WTC11 (cell line): ENCODE results near the gene RABL2A. TPM values are rescaled to one million over a fixed set of nuclear protein-coding genes. Genes with fewer than 3 reads are reported as not detected.
"Not testable (repeated sequence)": the region's sequence is repeated elsewhere in the genome, so short reads cannot be mapped to it uniquely, and the experiment has no call there.

Experiments
- ATAC-seq: fragments of 200-7000 bp; cut with Tn5 transposase; 2 replicates; pipeline ENCODE4 v1.10.0; 2021; ENCODE audit warnings: mild to moderate bottlenecking, moderate library complexity
- CTCF ChIA-PET: fragments of 300-600 bp; sonication (Branson Sonifier 250); formaldehyde crosslinking; loops from one replicate; lab custom pipeline; 2021; ENCODE audit warnings: antibody characterized with exemption; lab: Charles Lee
- POLR2A ChIA-PET: fragments of 350-600 bp; sonication (Branson Sonifier 250); formaldehyde crosslinking; loops from one replicate; lab custom pipeline; 2021; ENCODE audit warnings: antibody characterized with exemption; lab: Charles Lee
- DNase-seq: peaks from one replicate; pipeline ENCODE4 v3.0.0; 2021; ENCODE audit warnings: low spot score
- H3K27ac Mint-ChIP-seq: 2 replicates; pipeline ENCODE4 v1.8.0; 2021; ENCODE audit warnings: mixed read lengths
- H3K27me3 Mint-ChIP-seq: 2 replicates; pipeline ENCODE4 v1.8.0; 2021; ENCODE audit warnings: low read depth, mild to moderate bottlenecking, moderate library complexity, mixed read lengths
- H3K36me3 Mint-ChIP-seq: 2 replicates; pipeline ENCODE4 v1.8.0; 2021; ENCODE audit warnings: mixed read lengths
- H3K4me1 Mint-ChIP-seq: 2 replicates; pipeline ENCODE4 v1.8.0; 2022; ENCODE audit warnings: mixed read lengths
- H3K4me3 Mint-ChIP-seq: 2 replicates; pipeline ENCODE4 v1.8.0; 2021; ENCODE audit warnings: mild to moderate bottlenecking, moderate library complexity, mixed read lengths
- H3K9me3 Mint-ChIP-seq: 2 replicates; pipeline ENCODE4 v1.8.0; 2021; ENCODE audit warnings: mixed read lengths
- total RNA-seq: library from RNA; stranded (reverse); gene quantifications from 3 replicates; pipeline ENCODE4 v1.2.3, GENCODE V29; 2021

Gene RABL2A
- total RNA-seq, 1 experiment from 2014 or later: 11.0 TPM

- H3K4me1 Mint-ChIP-seq: peaks cover 18% of the 10 kb centered on the region
- ATAC-seq, H3K4me3 Mint-ChIP-seq, H3K27me3 Mint-ChIP-seq, H3K27ac Mint-ChIP-seq, POLR2A ChIA-PET, H3K9me3 Mint-ChIP-seq, H3K36me3 Mint-ChIP-seq, CTCF ChIA-PET: not testable (repeated sequence)
- DNase-seq: peak; percentile 62
These were observed 39.9 kb upstream of the RABL2A start for GRCh38 chr2:113587201-113587600.

- CTCF ChIA-PET, DNase-seq, POLR2A ChIA-PET, ATAC-seq, H3K27ac Mint-ChIP-seq, H3K9me3 Mint-ChIP-seq, H3K27me3 Mint-ChIP-seq, H3K4me1 Mint-ChIP-seq, H3K36me3 Mint-ChIP-seq, H3K4me3 Mint-ChIP-seq: not testable (repeated sequence)
These were observed 37.5 kb upstream of the RABL2A start for GRCh38 chr2:113589591-113589990.

GRCh38 chr2:113591926-113592325 lies 35.1 kb upstream of the RABL2A start:
- H3K36me3 Mint-ChIP-seq, ATAC-seq, H3K4me3 Mint-ChIP-seq, CTCF ChIA-PET, H3K27ac Mint-ChIP-seq, H3K9me3 Mint-ChIP-seq, H3K4me1 Mint-ChIP-seq, DNase-seq, POLR2A ChIA-PET, H3K27me3 Mint-ChIP-seq: not testable (repeated sequence)

DNA sequence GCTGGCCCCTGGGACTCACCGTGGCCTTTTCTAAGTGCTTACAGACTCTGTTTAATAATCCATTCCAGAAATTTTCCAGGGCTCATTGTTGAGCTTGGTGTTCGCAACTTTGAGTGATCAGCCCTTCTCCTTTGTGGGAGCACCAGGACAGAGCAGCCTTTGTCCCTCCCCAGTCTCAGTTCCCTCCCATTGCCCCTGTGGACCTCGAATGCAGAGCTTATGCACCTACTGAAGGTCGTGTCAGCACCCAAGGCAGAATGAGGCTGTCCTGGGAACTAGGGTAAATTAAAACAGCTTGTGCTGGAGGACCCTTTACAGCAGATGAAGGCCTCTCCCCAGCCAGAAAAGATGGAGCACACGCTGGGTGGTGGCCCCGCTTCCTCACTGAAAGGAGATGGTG lies 33.8 kb upstream of the RABL2A start:
- CTCF ChIA-PET: interaction anchor here (0.6 kb wide), 1 partner anchor 103 kb away, joined by 3 read pairs; no protein-coding TSS in a partner anchor
- POLR2A ChIA-PET, H3K27me3 Mint-ChIP-seq, H3K4me1 Mint-ChIP-seq, H3K9me3 Mint-ChIP-seq, H3K4me3 Mint-ChIP-seq, ATAC-seq, H3K36me3 Mint-ChIP-seq, DNase-seq, H3K27ac Mint-ChIP-seq: not testable (repeated sequence)

GRCh38 chr2:113595725-113596124 lies 31.3 kb upstream of the RABL2A start:
- ATAC-seq, H3K9me3 Mint-ChIP-seq, H3K36me3 Mint-ChIP-seq, DNase-seq, H3K27ac Mint-ChIP-seq, CTCF ChIA-PET, POLR2A ChIA-PET, H3K4me3 Mint-ChIP-seq, H3K4me1 Mint-ChIP-seq: not testable (repeated sequence)
- H3K27me3 Mint-ChIP-seq: peaks cover 11% of the 10 kb centered on the region

GRCh38 chr2:113597164-113597563 lies 29.9 kb upstream of the RABL2A start:
- POLR2A ChIA-PET, CTCF ChIA-PET, DNase-seq, H3K4me1 Mint-ChIP-seq, H3K4me3 Mint-ChIP-seq, H3K36me3 Mint-ChIP-seq, H3K27ac Mint-ChIP-seq, ATAC-seq, H3K9me3 Mint-ChIP-seq: not testable (repeated sequence)
- peaks cover 11% of the 10 kb centered on the region for H3K27me3 Mint-ChIP-seq

GRCh38 chr2:113597572-113597971 lies 29.5 kb upstream of the RABL2A start:
- H3K4me1 Mint-ChIP-seq, H3K4me3 Mint-ChIP-seq, H3K9me3 Mint-ChIP-seq, H3K27me3 Mint-ChIP-seq, POLR2A ChIA-PET, H3K27ac Mint-ChIP-seq, H3K36me3 Mint-ChIP-seq, CTCF ChIA-PET, ATAC-seq: not testable (repeated sequence)
- peak; percentile 46 for DNase-seq

DNA sequence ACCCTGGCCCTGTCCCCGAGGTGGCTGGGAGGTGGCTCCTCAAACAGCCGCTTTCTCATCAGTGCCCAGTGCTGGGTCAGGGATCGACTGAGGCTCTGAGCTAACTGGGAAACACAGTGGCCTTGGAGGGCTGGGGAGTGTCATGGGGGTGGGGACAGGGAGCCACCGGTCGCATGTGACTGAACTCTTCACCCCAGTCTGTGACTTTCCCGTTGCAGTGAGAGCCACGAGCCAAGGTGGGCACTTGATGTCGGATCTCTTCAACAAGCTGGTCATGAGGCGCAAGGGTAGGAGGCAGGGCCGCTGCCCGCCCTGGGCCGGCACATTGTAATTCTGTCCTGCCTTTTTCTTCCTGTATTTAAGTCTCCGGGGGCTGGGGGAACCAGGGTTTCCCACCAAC lies 28.9 kb upstream of the RABL2A start:
- H3K27ac Mint-ChIP-seq, POLR2A ChIA-PET, H3K4me3 Mint-ChIP-seq, H3K27me3 Mint-ChIP-seq, CTCF ChIA-PET, H3K36me3 Mint-ChIP-seq, DNase-seq, H3K9me3 Mint-ChIP-seq, ATAC-seq, H3K4me1 Mint-ChIP-seq: not testable (repeated sequence)

- H3K9me3 Mint-ChIP-seq, ATAC-seq, H3K27me3 Mint-ChIP-seq, H3K4me1 Mint-ChIP-seq, H3K27ac Mint-ChIP-seq, POLR2A ChIA-PET, DNase-seq, H3K36me3 Mint-ChIP-seq, CTCF ChIA-PET, H3K4me3 Mint-ChIP-seq: not testable (repeated sequence)
These were observed 28.3 kb upstream of the RABL2A start for GRCh38 chr2:113598738-113599137.

GRCh38 chr2:113599208-113599607 lies 27.9 kb upstream of the RABL2A start:
- H3K4me1 Mint-ChIP-seq, H3K27me3 Mint-ChIP-seq, CTCF ChIA-PET, H3K4me3 Mint-ChIP-seq, ATAC-seq, DNase-seq, H3K9me3 Mint-ChIP-seq, H3K36me3 Mint-ChIP-seq, POLR2A ChIA-PET, H3K27ac Mint-ChIP-seq: not testable (repeated sequence)
